Measurements from ENCODE around the gene HECTD3. TPM values are rescaled to one million over a fixed set of nuclear protein-coding genes. Genes with fewer than 3 reads are reported as not detected.

Gene HECTD3
- total and polyA plus RNA-seq, 9 of the 15 experiments (the other 6 are each of a cell fraction or from before 2014, with no cell fraction given) = 6.3 to 50.8 (median 18.9) TPM

- peak; percentile 99 for TF ChIP-seq CCNT2 (IDR thresholded peaks at IDR 0.05; ENCODE audit: borderline replicate concordance, extremely low read depth, insufficient read length, low read depth, low read length)
- TF ChIP-seq JUN (IDR thresholded peaks at IDR 0.05; ENCODE audit: borderline replicate concordance, low read depth, low read length) = 0 out of 2 replicates have a peak, but pooled peaks have one; percentile 7
- TF ChIP-seq JUN (CRISPR knock-in tag; IDR thresholded peaks at IDR 0.05; ENCODE audit: borderline replicate concordance) = no peak
- no peak for TF ChIP-seq ZSCAN32 (CRISPR knock-in tag; IDR thresholded peaks at IDR 0.05)
- no peak for TF ChIP-seq POLR2G (IDR thresholded peaks at IDR 0.05; ENCODE audit: low read depth, low read length)
- TF ChIP-seq ZBTB11 (CRISPR knock-in tag; IDR thresholded peaks at IDR 0.05) = 0 out of 6 replicates have a peak, but pooled peaks of 1 of the 3 experiments have one; percentile 13
- TF ChIP-seq ELF4 (CRISPR knock-in tag; IDR thresholded peaks at IDR 0.05) = peak; percentile 72; the same call in 1 of the 2 replicates
- TF ChIP-seq RB1 (IDR thresholded peaks at IDR 0.05; ENCODE audit: low read depth) = peak; percentile 40; the same call in 1 of the 2 replicates
- TF ChIP-seq SNRNP70 (optimal IDR thresholded peaks at IDR 0.05; ENCODE audit: low read depth, low read length) = no peak
- 0 out of 4 replicates have a peak, but pooled peaks of 1 of the 2 experiments have one; percentile 60 for TF ChIP-seq ARNT (IDR thresholded peaks at IDR 0.05)
- TF ChIP-seq SMARCB1 (IDR thresholded peaks at IDR 0.05; ENCODE audit: insufficient read length, low read depth) = no peak
- 0 out of 2 replicates have a peak, but pooled peaks have one; percentile 8 for TF ChIP-seq HSF4 (CRISPR knock-in tag; IDR thresholded peaks at IDR 0.05; ENCODE audit: borderline replicate concordance)
- peak; percentile 78 for TF ChIP-seq SMAD3 (CRISPR knock-in tag; conservative IDR thresholded peaks at IDR 0.05)
- TF ChIP-seq CXXC5 (CRISPR knock-in tag; IDR thresholded peaks at IDR 0.05) = peak; percentile 72
- TF ChIP-seq FOXA3 (CRISPR knock-in tag; conservative IDR thresholded peaks at IDR 0.05 in 1 of 2, IDR thresholded peaks at IDR 0.05 in 1 of 2) = 0 out of 4 replicates have a peak, but pooled peaks of 1 of the 2 experiments have one; percentile 24
- peak; percentile 83 for TF ChIP-seq GATA2 (CRISPR knock-in tag; IDR thresholded peaks at IDR 0.05)
- 0 out of 2 replicates have a peak, but pooled peaks have one; percentile 40 for TF ChIP-seq RNF2 (IDR thresholded peaks at IDR 0.05)
- TF ChIP-seq TRIM28 (IDR thresholded peaks at IDR 0.05) = 0 out of 2 replicates have a peak, but pooled peaks have one; percentile 21
- 0 out of 2 replicates have a peak, but pooled peaks have one; percentile 62 for TF ChIP-seq LEF1 (IDR thresholded peaks at IDR 0.05)
- TF ChIP-seq TCF3 (CRISPR knock-in tag; IDR thresholded peaks at IDR 0.05) = peak; percentile 94
- peak; percentile 48; the same call in 1 of the 2 replicates for TF ChIP-seq ATF7 (IDR thresholded peaks at IDR 0.05)
- peak; percentile 69 for TF ChIP-seq FOSL1 (tag; conservative IDR thresholded peaks at IDR 0.05)
- TF ChIP-seq CCAR2 (IDR thresholded peaks at IDR 0.05; ENCODE audit: low read depth, low read length) = no peak
- no peak for TF ChIP-seq ZNF224 (CRISPR knock-in tag; IDR thresholded peaks at IDR 0.05)
- TF ChIP-seq PURB (CRISPR knock-in tag; IDR thresholded peaks at IDR 0.05; ENCODE audit: low read depth) = no peak
- peak; percentile 54 for TF ChIP-seq BHLHE40 (IDR thresholded peaks at IDR 0.05; ENCODE audit: low read length)
- no peak for TF ChIP-seq U2AF1 (optimal IDR thresholded peaks at IDR 0.05; ENCODE audit: low read depth, low read length)
Observed at GRCh38 chr1:45035631-45036301, 24.6 kb upstream of the HECTD3 start (continued).
